WTC11 (cell line): ENCODE results near the gene NPB.

Experiments
- CREM ChIP-seq: sonication (generic); formaldehyde crosslinking; IDR thresholded peaks from 2 replicates; pipeline ENCODE4 v1.8.1; 2022; ENCODE audit warnings: mild to moderate bottlenecking, missing genetic modification reagents, moderate library complexity
- ESRRA ChIP-seq: sonication (generic); formaldehyde crosslinking; IDR thresholded peaks from 2 replicates; pipeline ENCODE4 v1.8.1; 2022; ENCODE audit warnings: mild to moderate bottlenecking, missing genetic modification reagents, borderline replicate concordance
- SP1 ChIP-seq: sonication (generic); formaldehyde crosslinking; conservative IDR thresholded peaks from 2 replicates; pipeline ENCODE4 v1.8.1; 2022; ENCODE audit warnings: missing genetic modification reagents
- TCF7 ChIP-seq: sonication (generic); formaldehyde crosslinking; IDR thresholded peaks from 2 replicates; pipeline ENCODE4 v1.8.0; 2022; ENCODE audit warnings: mild to moderate bottlenecking, low read depth, missing genetic modification reagents, moderate library complexity
- ZNF121 ChIP-seq: sonication (generic); formaldehyde crosslinking; IDR thresholded peaks from 2 replicates; pipeline ENCODE4 v1.8.0; 2023; ENCODE audit warnings: missing genetic modification reagents
- ZNF138 ChIP-seq: sonication (generic); formaldehyde crosslinking; conservative IDR thresholded peaks from 2 replicates; pipeline ENCODE4 v1.8.1; 2022; ENCODE audit warnings: mild to moderate bottlenecking, moderate library complexity, missing genetic modification reagents
- ZNF671 ChIP-seq: fragments of 250-450 bp; sonication (Bioruptor Pico); IDR thresholded peaks from 2 replicates; pipeline ENCODE4 v1.8.0; 2021; ENCODE audit warnings: mild to moderate bottlenecking
- TF ChIP-seq, protein P1 (sequence below): sonication (generic); formaldehyde crosslinking; IDR thresholded peaks from 2 replicates; pipeline ENCODE4 v1.8.1; 2022; ENCODE audit warnings: low read depth, mild to moderate bottlenecking, moderate library complexity, missing genetic modification reagents, borderline replicate concordance
- TF ChIP-seq, protein P2 (sequence below): sonication (generic); formaldehyde crosslinking; IDR thresholded peaks from 2 replicates; pipeline ENCODE4 v1.8.0; 2022; ENCODE audit warnings: mild to moderate bottlenecking, missing genetic modification reagents
- TF ChIP-seq, protein P3 (sequence below): fragments of 200-600 bp; IDR thresholded peaks from 2 replicates; pipeline ENCODE4 v1.8.0; 2022; ENCODE audit warnings: antibody characterized with exemption
- TF ChIP-seq, protein P4 (sequence below): sonication (generic); formaldehyde crosslinking; IDR thresholded peaks from 2 replicates; pipeline ENCODE4 v1.8.1; 2023; ENCODE audit warnings: mild to moderate bottlenecking, missing genetic modification reagents, moderate library complexity
- TF ChIP-seq, protein P5 (sequence below): sonication (generic); formaldehyde crosslinking; IDR thresholded peaks from 2 replicates; pipeline ENCODE4 v1.8.1; 2023; ENCODE audit warnings: mild to moderate bottlenecking, missing genetic modification reagents, borderline replicate concordance
- TF ChIP-seq, protein P6 (sequence below): sonication (generic); formaldehyde crosslinking; IDR thresholded peaks from 2 replicates; pipeline ENCODE4 v1.8.1; 2022; ENCODE audit warnings: low read depth, missing genetic modification reagents, borderline replicate concordance

DNA sequence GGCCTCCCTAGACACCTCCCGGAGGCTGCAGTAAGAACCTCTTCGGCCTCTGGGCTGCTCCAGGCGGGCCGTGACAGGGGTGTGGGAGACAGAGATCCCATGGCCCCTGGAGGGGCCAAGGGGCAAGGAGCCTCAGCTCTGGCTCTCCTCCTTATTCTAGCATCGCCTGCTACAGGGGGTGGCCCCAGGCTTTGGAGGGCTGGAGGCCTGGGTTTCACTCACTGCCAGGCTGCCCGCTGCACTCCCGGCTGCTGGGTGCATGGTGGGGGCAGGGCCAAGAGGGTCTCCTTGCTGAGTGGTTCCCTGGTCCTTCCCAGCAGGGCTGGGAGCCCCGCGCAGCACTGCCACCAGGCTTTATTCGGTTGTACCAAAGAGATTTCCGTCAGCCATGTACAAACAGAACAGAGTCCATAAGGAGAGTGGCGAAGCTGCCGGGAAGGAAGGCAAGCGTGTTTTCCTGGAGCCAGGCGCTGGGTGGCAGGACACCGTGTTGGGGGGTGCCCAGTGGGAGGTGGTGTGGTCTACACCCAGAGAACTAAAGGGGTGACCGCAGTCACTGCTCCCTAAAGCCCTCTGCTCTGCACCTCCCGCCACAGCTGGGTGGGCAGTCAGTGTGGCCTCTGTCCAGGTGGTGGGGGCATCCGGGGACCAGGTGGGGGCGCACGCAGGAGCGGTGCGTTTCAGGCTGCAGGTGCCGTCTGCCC lies 2.0 kb downstream of the NPB start:
- TF ChIP-seq, protein P1, sequence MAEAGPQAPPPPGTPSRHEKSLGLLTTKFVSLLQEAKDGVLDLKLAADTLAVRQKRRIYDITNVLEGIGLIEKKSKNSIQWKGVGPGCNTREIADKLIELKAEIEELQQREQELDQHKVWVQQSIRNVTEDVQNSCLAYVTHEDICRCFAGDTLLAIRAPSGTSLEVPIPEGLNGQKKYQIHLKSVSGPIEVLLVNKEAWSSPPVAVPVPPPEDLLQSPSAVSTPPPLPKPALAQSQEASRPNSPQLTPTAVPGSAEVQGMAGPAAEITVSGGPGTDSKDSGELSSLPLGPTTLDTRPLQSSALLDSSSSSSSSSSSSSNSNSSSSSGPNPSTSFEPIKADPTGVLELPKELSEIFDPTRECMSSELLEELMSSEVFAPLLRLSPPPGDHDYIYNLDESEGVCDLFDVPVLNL (CRISPR knock-in tag), result no peak
- TF ChIP-seq ZNF121 (CRISPR knock-in tag) (no peak), ESRRA (no peak), TCF7 (CRISPR knock-in tag) (no peak), CREM (CRISPR knock-in tag) (no peak), SP1 (no peak), ZNF671 (no peak), ZNF138 (CRISPR knock-in tag) (no peak)
- TF ChIP-seq, protein P2, sequence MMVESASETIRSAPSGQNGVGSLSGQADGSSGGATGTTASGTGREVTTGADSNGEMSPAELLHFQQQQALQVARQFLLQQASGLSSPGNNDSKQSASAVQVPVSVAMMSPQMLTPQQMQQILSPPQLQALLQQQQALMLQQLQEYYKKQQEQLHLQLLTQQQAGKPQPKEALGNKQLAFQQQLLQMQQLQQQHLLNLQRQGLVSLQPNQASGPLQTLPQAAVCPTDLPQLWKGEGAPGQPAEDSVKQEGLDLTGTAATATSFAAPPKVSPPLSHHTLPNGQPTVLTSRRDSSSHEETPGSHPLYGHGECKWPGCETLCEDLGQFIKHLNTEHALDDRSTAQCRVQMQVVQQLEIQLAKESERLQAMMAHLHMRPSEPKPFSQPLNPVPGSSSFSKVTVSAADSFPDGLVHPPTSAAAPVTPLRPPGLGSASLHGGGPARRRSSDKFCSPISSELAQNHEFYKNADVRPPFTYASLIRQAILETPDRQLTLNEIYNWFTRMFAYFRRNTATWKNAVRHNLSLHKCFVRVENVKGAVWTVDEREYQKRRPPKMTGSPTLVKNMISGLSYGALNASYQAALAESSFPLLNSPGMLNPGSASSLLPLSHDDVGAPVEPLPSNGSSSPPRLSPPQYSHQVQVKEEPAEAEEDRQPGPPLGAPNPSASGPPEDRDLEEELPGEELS (CRISPR knock-in tag), result no peak
- TF ChIP-seq, protein P3, sequence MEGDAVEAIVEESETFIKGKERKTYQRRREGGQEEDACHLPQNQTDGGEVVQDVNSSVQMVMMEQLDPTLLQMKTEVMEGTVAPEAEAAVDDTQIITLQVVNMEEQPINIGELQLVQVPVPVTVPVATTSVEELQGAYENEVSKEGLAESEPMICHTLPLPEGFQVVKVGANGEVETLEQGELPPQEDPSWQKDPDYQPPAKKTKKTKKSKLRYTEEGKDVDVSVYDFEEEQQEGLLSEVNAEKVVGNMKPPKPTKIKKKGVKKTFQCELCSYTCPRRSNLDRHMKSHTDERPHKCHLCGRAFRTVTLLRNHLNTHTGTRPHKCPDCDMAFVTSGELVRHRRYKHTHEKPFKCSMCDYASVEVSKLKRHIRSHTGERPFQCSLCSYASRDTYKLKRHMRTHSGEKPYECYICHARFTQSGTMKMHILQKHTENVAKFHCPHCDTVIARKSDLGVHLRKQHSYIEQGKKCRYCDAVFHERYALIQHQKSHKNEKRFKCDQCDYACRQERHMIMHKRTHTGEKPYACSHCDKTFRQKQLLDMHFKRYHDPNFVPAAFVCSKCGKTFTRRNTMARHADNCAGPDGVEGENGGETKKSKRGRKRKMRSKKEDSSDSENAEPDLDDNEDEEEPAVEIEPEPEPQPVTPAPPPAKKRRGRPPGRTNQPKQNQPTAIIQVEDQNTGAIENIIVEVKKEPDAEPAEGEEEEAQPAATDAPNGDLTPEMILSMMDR, result no peak
- TF ChIP-seq, protein P4, sequence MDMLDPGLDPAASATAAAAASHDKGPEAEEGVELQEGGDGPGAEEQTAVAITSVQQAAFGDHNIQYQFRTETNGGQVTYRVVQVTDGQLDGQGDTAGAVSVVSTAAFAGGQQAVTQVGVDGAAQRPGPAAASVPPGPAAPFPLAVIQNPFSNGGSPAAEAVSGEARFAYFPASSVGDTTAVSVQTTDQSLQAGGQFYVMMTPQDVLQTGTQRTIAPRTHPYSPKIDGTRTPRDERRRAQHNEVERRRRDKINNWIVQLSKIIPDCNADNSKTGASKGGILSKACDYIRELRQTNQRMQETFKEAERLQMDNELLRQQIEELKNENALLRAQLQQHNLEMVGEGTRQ (CRISPR knock-in tag), result no peak
- TF ChIP-seq, protein P5, sequence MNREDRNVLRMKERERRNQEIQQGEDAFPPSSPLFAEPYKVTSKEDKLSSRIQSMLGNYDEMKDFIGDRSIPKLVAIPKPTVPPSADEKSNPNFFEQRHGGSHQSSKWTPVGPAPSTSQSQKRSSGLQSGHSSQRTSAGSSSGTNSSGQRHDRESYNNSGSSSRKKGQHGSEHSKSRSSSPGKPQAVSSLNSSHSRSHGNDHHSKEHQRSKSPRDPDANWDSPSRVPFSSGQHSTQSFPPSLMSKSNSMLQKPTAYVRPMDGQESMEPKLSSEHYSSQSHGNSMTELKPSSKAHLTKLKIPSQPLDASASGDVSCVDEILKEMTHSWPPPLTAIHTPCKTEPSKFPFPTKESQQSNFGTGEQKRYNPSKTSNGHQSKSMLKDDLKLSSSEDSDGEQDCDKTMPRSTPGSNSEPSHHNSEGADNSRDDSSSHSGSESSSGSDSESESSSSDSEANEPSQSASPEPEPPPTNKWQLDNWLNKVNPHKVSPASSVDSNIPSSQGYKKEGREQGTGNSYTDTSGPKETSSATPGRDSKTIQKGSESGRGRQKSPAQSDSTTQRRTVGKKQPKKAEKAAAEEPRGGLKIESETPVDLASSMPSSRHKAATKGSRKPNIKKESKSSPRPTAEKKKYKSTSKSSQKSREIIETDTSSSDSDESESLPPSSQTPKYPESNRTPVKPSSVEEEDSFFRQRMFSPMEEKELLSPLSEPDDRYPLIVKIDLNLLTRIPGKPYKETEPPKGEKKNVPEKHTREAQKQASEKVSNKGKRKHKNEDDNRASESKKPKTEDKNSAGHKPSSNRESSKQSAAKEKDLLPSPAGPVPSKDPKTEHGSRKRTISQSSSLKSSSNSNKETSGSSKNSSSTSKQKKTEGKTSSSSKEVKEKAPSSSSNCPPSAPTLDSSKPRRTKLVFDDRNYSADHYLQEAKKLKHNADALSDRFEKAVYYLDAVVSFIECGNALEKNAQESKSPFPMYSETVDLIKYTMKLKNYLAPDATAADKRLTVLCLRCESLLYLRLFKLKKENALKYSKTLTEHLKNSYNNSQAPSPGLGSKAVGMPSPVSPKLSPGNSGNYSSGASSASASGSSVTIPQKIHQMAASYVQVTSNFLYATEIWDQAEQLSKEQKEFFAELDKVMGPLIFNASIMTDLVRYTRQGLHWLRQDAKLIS (CRISPR knock-in tag), result no peak
- TF ChIP-seq, protein P6, sequence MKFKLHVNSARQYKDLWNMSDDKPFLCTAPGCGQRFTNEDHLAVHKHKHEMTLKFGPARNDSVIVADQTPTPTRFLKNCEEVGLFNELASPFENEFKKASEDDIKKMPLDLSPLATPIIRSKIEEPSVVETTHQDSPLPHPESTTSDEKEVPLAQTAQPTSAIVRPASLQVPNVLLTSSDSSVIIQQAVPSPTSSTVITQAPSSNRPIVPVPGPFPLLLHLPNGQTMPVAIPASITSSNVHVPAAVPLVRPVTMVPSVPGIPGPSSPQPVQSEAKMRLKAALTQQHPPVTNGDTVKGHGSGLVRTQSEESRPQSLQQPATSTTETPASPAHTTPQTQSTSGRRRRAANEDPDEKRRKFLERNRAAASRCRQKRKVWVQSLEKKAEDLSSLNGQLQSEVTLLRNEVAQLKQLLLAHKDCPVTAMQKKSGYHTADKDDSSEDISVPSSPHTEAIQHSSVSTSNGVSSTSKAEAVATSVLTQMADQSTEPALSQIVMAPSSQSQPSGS (CRISPR knock-in tag), result no peak
